CD4-positive, alpha-beta T cell treated with Interleukin-6 for 4 hours (primary cell): ENCODE results near the gene ACR.

ENCODE experiments used
- DNase-seq: peaks from one replicate; pipeline ENCODE4 v3.0.0-alpha.2; 2020; ENCODE audit warnings: mixed read lengths

ACR gene

DNA sequence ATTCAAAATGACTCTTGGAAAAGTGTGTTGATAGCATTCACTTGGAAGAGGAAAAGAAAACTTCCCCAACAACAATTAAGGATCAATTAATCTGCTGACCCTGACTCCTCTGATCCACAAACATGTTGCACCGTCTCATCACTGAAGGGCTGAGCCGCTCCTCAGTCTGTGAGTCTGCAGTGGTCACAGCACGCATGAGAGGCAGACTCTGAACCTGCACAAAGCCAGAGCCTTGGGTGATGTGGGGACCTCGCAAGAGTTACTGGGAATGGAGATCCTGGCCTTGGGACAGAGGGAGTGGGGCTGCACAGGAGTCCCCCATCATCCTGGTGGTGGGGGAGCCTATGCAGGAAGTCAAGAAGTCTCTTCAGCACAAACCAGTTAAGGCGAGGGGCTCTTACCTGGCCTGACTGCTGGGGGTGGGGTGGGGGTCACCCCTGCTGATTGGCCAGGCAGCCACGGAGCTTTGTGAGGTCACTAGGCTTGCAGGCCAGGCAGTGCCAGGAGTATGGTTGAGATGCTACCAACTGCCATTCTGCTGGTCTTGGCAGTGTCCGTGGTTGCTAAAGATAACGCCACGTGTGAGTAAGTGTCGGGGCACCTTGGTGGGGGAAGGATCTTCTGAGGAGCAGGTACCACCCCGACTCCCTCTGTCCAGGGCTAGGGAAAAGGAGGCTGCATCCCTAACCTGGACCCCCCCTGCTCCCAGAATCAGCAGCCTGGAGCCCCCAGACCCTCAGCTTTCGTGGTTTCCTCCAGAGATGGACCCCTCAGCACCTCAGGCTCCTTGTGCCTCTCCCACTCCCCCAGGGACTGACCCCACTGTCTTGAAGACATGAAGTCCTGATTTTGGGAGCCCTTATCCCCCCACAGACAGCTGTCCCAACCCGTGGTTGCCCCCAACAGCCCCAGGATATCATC is at the start of gene ACR:
Gene ACR (plus strand): TSS at position 477 of the 921 bp plus-strand sequence. CDS start 32 bp downstream, at position 509.
- DNase-seq = no peak

DNA sequence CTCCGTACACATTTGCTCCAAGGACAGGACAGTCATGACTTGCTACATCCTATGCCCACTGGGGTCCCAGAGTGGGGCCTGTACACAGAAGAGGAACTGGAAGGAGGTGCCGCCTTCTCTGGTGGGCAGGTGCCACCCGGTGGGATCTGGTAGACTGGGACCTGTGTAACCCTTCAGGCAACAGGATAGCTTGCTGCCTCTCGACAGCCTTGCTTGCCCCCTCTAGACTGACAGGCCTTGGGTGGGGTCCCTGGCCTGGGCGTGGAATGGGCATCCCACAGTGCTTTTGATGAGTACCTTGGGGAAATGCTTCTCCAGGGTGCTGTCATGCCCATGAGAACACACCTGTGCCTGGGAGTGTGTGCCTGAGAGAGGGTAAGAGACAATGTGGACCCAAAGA is 49.6 kb upstream of the ACR start:
- no peak for DNase-seq

DNA sequence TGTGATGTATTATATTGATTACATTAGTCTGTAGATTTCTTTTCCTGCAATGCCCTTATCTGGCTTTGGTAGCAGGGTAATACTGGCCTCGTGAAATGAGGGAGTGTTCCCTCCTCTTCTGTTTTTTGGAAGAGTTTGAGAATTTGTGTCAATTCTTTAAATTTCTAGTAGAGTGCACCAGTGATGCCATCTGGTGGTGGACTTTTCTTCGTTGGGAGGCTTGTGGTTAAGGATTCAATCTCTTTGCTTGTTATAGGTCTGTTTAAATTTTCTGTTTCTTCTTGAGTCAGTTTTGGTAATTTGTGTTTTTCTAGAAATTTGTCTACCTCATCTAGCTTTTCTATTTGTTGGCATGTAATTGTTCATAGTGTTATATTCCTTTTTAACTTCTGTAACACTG is 46.5 kb upstream of the ACR start:
- DNase-seq = peak; percentile 42

DNA sequence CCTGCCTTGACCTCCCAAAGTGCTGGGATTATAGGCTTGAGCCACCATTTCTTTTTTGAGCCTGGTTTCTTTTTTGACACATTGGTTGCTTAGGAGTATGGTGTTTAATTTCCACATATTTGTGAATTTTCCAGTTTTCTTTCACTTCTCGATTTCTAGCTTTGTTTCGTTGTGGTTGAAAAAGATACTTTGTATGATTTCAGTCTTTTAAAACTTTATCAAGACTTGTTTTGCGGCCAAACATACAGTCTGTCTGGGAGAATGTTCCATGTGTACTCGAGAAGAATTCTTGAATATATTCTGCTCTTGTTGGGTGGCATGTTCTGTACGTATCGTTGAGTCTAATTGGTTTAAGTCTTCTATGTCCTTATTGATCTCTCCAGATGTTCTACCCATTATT is 44.5 kb upstream of the ACR start:
- DNase-seq = no peak

DNA sequence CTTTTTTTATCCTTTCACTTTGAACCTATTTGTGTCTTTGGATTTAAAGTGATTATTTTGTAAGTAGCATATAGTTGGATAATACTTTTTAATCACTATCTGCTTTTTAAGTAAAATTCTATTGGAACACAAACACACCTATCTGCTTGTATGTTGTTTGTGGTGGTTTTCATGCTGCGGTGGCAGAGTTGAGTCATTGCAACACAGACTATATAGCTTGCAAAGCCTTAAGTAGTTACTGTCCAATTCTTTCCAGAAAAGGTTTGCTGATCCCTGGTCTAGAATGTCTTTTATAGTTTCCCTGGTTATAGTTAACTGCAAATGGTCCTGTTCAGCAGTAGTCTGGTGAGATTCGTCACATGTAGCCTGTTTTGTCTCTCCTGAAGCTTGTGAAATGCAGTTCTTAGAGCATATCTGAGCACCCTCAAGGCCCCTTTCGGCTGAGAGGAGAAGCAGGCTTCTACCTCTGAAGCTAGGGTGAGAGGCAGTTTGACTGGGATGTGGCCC is 43.9 kb upstream of the ACR start:
- DNase-seq = no peak

DNA sequence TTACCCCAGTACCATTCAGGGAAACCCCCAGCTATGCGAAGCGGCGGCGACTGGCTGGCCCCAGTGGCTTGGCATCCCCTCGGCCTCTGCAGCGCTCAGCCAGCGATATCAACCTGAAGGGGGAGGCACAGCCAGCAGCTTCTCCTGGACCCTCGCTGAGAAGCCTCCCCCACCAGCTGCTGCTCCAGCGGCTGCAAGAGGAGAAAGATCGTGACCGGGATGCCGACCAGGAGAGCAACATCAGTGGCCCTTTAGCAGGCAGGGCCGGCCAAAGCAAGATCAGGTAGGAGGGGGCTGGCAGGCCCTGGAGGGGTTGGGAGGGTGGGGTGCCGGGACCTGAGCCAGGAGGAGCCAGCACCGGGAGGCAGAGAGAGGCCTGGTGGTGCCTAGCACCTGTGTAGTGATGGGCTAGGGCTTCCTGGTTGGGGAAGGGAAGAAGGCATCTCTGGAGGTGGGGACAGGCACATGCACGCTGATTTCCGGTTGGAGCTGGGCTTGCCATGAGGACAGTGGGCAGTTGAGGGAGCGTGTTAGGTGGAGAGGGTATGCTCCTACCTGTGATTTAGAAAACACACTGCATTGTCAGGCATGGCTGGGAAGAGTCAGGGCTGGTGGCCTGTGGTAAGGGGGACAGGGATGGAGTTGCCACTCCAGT is 43.1 kb upstream of the ACR start:
- DNase-seq = no peak

DNA sequence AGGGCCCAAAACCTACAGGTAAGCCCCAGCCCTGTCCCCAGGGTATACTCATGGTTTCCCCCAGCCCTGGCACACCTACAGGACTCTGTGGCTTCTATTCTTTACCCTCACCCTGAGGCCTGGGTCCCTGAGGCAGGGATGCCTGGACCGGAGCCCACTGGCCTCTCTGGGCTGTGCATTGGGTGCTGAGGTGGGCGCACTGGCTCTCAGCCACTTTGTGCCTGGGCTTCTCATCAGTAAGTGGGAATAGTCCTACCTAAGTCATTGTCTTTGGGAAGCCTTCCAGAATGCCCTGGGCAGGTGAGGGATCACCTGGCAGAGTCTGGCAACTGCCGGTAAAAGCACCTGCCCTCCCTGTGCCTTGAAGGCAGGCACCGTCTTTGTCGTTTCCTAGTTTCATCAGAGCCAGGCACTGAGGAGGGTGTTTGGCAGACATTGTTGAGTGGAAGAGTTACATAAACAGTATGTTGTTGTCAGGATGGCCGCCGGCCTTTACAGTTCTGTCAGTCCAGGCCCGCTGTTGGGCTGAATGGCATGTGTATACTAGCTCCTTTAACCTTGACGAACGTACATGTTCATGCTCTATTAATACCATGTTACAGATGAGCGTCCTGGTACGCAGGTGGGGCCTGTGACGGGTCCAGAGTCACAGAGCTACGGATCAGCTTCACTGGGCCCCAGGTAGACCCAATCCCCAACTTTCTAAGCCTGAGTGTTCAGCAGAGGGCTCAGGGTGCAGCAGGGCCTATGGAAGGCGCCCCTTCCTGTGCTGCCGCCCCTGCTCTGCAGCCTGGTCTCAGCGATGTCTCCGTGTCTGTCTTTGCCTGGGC is 42.4 kb upstream of the ACR start:
- DNase-seq = no peak

DNA sequence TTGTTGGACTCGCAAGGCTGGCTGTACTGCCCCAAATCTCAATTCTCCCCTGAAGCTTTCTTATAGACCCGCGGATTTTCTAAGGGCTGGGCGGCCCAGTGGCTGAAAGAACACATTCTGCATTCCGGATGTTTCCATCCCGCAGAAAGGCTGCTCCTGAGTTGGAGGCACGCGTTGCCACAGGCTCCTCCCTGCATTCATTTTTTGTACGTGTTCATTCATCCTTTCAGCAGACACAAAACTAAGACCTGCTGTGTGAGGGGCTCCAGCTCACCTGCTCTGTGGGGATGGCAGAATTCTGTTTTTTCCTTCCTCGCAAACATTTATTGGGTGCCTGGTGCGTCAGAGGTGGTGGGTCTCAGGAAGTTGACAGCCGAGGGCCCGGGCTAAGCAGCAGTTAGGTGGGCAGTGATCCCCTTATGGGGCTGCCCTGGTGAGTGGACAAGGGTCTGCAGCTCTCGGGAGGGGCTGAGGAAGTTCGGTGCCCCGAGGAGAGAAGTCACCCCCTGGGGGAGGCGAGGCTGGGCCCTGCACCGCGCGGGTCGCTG is 41.7 kb upstream of the ACR start:
- no peak for DNase-seq

DNA sequence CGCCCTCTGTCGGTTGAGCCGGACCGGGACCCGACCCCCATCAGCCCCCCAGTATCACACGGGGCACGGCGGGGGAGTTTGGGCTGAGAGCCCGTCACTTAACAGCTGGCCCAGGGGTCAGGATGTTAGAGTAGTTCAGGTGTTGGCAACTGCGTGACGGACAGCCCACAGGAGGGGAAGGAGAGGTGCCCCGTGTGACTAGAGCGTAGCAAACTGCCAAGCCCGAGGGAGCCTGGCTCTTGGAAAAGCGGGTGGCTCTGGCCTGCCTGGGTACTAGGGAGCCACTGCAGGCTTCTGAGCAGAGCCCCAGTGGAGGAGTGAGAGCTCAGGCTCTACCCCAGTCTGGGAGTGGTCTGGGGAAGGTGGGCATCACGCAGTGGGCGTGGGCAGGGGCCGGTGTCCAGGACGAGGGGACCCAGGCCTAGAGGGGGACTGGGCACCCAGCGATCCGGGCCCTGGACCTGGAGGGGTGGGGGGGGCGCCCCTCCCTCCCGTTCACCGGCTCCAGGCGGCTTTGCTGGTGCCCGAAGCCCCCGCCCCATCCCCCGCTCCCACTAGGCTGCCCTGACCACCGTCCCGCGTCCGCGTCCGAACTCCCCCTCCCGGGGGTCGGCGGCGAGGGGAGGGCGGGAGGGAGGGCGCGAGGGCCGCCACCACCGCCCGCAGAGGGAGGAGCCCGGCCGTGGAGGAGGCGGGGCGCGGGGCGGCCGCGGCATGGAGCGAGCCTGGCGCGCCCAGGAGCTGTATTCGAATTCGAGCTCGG is 41.0 kb upstream of the ACR start:
- no peak for DNase-seq

DNA sequence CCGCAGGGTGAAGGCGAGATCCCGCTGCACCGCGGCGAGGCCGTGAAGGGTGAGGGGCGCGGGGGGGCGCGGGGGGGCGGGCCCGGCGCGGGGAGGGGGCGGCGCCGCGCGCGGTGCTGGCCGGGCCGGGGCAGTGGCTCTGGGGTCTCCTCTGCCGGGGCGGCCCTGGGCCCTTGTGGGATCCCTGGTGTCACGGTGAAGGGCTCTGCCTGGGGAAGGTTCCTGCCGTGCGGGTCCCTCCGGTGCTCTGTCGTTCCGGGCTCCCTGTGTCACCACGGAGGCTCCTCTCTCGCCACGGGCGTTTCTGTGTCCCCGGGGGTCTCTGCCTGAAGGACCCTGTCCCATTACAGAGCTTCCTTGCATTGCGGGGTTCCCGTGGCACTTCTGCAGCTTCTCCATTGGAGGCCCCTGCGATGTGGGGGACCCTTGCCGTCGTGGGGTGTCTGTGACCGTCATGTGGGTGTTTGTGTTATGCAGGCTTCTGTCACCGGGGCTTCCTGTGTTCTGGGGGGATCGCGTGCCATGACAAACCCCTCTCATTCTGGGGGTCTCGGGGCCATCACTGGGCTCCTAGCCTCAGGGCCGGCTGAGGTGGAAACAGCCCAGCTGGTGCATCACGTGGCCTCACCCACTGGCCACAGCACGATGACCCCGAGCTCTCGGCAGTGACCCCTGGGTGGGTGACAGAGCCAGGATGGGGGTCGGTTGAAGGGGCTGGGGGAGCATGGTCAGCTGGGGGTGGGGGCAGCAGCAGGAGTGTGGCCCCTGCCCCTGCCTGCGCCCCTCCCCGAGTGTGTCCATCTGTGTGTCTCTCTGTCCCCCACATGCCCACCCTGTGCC is 40.1 kb upstream of the ACR start:
- no peak for DNase-seq

DNA sequence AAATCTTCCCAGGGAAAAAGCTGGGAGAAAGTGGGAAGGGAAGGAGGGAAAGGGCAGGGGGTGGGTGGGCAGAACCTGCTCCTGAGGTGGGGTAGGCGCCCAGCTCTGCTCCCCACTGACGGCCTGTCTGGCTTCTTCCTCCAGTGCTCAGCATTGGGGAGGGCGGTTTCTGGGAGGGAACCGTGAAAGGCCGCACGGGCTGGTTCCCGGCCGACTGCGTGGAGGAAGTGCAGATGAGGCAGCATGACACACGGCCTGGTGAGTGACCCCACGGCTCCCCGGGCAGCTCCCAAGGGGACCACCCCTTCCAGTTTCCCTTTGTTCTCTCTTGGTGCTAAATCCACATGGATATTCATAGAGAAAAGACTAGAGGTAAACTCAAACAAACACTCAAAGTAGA is 39.5 kb upstream of the ACR start:
- DNase-seq = no peak

DNA sequence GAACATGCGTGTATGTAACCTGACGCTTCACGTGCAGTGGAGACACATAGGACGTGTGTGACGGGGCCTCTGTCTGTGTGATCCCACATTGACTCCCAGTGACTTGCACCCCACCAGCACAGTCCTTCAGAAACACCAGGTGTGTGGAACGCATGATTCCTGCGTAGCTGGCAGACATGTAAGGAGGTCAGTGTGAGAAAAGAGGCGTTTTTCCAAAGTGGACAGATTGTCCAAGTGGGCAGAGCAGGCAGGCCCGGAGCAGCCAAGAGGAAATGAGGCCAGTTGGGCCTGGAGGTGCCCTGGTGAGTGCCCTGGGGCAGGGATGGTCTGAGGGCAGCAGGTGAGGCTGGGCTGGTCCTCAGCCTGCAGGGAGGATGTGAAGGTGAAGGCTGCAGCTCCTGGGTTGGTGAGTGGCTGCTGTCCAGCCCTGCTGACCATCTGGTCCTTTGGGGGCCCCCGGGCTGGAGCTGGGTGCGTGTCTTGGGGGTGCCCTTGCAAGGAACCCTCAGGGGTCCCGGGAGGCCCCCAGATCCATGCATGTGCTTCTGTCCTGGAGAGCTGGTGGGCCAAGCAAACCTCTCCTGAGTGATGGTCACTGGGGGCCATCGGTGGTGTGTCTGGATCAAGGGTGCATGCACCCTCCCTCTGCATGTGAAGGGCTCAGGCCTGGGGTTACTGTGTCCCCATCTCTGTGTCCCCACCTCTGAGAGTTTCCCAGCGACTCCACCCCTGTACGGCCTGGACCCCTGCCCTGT is 38.8 kb upstream of the ACR start:
- no peak for DNase-seq

DNA sequence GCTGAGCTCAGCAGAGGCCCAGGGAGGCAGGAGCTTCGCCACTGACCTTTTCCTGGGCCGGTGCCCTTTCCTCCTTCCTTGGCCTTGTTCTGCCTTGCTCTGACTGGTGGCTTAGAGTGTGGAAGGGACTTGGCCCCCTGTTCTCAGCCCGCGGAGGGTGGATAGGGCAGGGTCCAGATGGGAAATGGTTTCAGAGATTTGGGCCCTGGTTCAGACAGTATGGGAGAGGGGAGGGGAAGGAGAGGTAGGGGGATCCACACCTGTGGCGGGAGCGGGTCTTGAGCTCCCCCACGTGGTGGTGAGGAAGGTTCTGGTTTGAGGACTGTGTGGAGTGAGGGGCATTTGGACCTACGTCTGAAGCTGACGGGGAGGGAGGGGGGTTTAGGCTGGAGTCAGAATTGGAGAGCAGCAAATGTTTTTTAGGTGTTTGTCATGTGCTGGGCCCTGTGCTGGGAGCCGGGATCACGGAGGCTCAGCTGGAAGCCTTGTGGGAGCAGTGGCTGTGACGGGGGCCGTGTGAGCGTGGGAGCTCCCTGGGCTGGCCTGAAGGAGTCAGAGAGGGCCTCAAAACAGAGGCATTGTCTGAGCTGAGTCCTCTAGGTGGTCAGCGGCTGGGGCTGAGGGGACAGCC is 38.1 kb upstream of the ACR start:
- DNase-seq = no peak

DNA sequence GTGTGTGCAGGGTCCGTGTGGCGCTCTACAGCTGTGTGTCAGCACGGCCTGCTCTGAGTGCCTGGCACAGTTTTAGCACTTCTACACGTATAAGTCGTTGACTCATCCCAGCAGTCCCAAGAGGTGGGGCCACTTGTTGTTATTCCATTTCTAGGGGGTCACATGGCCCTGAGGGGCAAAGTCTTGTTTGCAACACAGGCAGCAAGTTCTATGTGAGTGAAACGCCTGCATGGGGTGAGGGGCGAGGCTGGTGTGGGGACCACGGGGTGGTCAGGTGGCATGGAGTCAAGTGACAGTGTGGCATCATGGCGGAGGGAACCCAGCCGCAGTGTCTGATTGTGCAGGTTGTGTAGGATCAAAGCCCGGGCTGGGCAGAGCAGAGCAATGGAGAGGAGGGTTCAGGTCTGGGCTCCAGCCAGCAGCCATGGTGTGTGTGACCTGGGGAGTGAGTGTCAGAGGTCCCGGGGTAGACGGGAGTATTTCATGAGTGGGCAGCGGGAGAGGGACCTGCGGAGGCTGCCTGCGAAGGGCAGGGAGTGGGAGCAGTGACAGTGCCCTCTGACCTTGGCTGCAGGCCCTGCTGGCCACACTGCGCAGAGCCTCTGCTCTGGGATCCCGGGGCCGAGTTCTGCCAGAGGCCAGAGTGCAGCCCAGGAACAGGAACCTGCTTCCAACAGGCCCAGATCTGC is 37.5 kb upstream of the ACR start:
- no peak for DNase-seq

DNA sequence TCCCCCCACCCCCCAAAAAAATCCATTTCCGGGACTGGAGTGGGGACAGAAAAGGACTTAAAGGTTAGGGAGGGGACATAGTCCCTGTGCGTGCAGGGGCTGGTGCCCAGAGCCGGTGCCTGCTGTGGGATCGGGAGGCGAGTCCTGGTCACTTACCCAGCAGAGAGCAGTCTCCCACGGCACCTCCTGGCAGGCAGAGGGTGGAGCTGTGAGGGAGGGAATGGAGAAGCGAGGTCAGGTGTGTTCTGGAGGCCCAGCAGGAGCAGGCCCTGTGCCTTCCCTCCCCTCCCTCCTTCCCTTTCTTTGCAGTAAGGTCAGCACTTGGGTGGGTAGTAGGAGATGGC is 37.0 kb upstream of the ACR start:
- DNase-seq = no peak

DNA sequence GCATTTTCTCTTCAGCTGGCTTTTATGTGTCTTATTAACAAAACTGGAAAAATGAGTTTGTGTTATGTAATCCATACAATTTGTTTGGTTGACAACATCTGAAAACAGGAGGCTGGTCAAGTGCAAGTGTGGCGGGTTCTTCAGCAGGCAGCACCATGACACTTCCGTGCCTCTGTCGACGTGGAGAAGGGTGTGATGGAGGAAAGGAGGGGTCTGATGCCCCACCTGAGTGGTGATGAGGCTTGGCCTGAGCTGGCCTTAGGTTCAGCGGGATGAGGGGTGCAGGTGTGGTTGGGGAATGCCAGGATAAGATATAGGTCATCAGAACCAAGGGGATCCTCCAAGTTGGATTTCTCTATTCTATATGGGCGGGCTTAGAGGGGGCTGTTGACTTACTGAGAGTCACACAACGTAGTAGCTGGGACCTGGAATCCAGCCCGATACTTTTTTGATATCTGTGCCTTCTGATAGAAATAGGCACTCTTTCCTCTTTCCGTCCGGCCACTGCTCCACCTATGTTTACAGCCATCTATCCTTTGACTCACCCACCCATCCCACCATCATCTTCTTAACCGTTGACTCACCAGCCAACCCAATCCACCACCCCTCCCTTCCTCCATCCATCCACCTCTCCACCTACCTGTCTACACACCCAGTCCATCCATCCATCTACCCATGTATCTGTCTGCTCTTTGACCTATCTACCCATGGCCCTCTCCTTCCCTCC is 36.4 kb upstream of the ACR start:
- no peak for DNase-seq

DNA sequence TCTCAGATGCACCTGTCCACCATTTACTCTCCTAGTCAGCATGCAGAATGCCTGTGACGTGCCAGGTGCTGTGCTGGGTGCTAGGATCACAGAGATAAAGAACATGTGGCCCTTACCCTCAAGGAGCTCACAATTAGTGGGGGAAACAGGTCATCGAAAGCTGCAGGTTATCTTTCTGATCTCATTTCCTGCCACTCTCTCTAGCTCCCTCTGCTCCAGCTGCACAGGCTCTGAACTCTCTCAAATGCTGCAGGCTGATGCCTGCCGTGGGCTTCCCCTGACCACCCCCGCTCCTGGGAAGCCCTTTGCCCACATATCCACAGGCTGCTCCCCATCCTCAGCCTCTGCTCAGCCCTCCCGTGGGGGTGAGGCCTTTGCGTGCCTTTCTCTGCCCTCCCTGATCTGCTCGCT is 35.7 kb upstream of the ACR start:
- no peak for DNase-seq

DNA sequence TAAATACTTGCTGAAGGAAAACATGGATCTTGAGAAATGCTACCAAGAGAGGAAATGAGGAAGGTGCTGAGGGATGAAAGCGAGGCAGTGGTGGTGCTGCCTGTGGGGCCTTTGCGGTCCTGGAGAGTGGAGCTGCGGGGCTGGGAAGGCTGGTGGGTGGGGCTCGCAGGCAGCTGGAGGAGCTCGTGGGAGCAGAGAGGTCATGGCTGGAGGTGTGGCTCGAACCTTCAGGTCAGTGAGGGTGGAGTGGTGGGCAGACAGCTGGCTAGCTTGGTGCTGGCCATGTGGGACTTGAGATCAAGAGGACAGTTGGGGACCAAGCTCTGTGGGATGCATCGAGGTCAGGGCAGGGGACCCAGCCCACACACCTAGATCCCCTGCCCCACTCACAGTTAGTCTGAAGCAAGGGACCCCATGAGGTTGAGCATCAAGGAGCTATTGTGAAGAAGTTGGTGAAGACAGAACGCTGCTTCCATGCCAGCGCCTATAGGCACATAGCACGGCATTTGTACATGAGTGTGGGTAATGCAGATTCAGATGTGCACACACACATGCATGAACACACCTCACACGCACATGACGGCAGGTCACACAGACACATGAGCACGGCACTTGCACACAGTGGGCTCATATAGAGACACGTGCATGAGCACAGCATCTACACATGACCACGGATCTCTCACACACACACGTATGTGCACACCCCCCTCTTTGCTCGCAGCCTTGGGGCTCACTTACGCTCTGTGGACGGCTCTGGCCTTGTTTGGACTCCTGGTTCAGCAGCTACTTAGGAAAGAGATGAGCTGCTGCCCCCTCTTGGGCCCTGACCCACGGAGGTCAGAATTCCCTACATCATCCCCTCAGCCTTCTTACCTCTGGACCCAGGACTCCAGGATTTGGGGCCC is 34.9 kb upstream of the ACR start:
- DNase-seq = no peak
